K562 (cell line): ENCODE results near the gene OGT. TPM values are rescaled to one million over a fixed set of nuclear protein-coding genes. Genes with fewer than 3 reads are reported as not detected.

Experiments
- ATAC-seq: fragments of 200-7000 bp; cut with Tn5 transposase; 3 replicates; pipeline ENCODE4 v1.9.1; 2020; ENCODE audit warnings: moderate library complexity
- BruUV-seq: library from RNA; stranded (reverse); fragments of 400-500 nt; replicated peaks from 2 replicates; lab custom pipeline; 2021; lab: Mats Ljungman, UMichigan
- CTCF ChIA-PET: fragments of 300-600 bp; formaldehyde crosslinking; extraction: SDS; loops from one replicate; lab custom pipeline; 2021; ENCODE audit warnings: low intra/inter-chr PET ratio; lab: Yijun Ruan, JAX
- POLR2A ChIA-PET: fragments of 300-600, 350-650 bp; sonication (Branson Sonifier 250); formaldehyde crosslinking; extraction: SDS; loops from one replicate; lab custom pipeline; 2021; ENCODE audit warnings: antibody characterized with exemption, inconsistent platforms; lab: Yijun Ruan, JAX
- DNase-seq, 4 experiments: peaks; one replicate each; pipeline versions ENCODE4 v3.0.0 to v3.0.0-alpha.2; 2011 to 2018; ENCODE audit warnings: low spot score in 3 of 4, mixed read lengths in 3 of 4; ENCODE audit errors: extremely low read depth in 1 of 4
- FAIRE-seq: peaks from 2 replicates; lab custom pipeline; 2011; peaks lifted over from hg19 to GRCh38; lab: Jason Lieb, UNC
- H2AFZ ChIP-seq: 2 replicates; pipeline ENCODE4 v1.6.0; 2011; ENCODE audit warnings: low read depth, low read length, control low read depth, inconsistent platforms
- H3K27ac ChIP-seq: fragments of 200-600 bp; 3 replicates; pipeline ENCODE4 v1.8.0; 2011; ENCODE audit warnings: low read depth, mild to moderate bottlenecking, control low read depth, inconsistent platforms, low read length, moderate library complexity, mixed read lengths; ENCODE audit errors: extremely low read depth
- H3K27me3 ChIP-seq, 2 experiments: fragments of 300-600 bp in 1 of 2; 2 replicates in 1 of 2; 3 replicates in 1 of 2; pipeline versions ENCODE4 v1.6.0 to v1.8.0; 2011; ENCODE audit warnings: inconsistent platforms in 2 of 2, low read length in 2 of 2, mild to moderate bottlenecking in 1 of 2, mixed read lengths in 1 of 2, moderate library complexity in 1 of 2; ENCODE audit not compliant: control insufficient read depth in 2 of 2, insufficient read depth in 2 of 2
- H3K36me3 ChIP-seq: fragments of 300-600 bp; 3 replicates; pipeline ENCODE4 v1.8.0; 2011; ENCODE audit warnings: mild to moderate bottlenecking, low read length, inconsistent platforms; ENCODE audit not compliant: control insufficient read depth, insufficient read depth
- H3K4me1 ChIP-seq, 2 experiments: fragments of 200-600 bp in 1 of 2; replicated peaks in 1 of 2; 2 replicates in 1 of 2; 3 replicates in 1 of 2; pipeline versions ENCODE4 v1.5.1 to v1.8.0; 2011; ENCODE audit warnings: inconsistent platforms in 2 of 2, low read length in 2 of 2, mild to moderate bottlenecking in 1 of 2, mixed read lengths in 1 of 2, moderate library complexity in 1 of 2; ENCODE audit not compliant: control insufficient read depth in 2 of 2, insufficient read depth in 2 of 2
- H3K4me2 ChIP-seq: 2 replicates; pipeline ENCODE4 v1.6.1; 2011; ENCODE audit warnings: low read length, control low read depth, inconsistent platforms, mixed read lengths; ENCODE audit not compliant: insufficient read depth
- H3K4me3 ChIP-seq: fragments of 200-600 bp; sonication (generic), shearing (Covaris generic); 2 replicates; pipeline ENCODE4 v1.5.1; 2016; ENCODE audit warnings: control low read depth, inconsistent platforms
- H3K79me2 ChIP-seq: fragments of 200-600 bp; 3 replicates; pipeline ENCODE4 v1.8.0; 2011; ENCODE audit warnings: low read length, inconsistent platforms; ENCODE audit not compliant: control insufficient read depth, insufficient read depth
- H3K9ac ChIP-seq, 2 experiments: 2 replicates each; pipeline versions ENCODE4 v1.6.0 to v1.6.1; 2011; ENCODE audit warnings: low read depth in 2 of 2, low read length in 2 of 2, control low read depth in 1 of 2, inconsistent platforms in 1 of 2, mild to moderate bottlenecking in 1 of 2, mixed read lengths in 1 of 2; ENCODE audit not compliant: insufficient read depth in 1 of 2
- H3K9me1 ChIP-seq: one replicate; pipeline ENCODE4 v1.6.0; 2011; ENCODE audit warnings: inconsistent platforms, mild to moderate bottlenecking, low read length, moderate library complexity; ENCODE audit not compliant: control insufficient read depth, insufficient read depth
- H3K9me3 ChIP-seq: replicated peaks from 2 replicates; pipeline ENCODE4 v1.5.1; 2011; ENCODE audit warnings: low read depth, low read length, inconsistent platforms; ENCODE audit not compliant: control insufficient read depth, insufficient read depth
- H4K20me1 ChIP-seq: replicated peaks from 2 replicates; pipeline ENCODE4 v1.6.1; 2011; ENCODE audit warnings: low read length, inconsistent platforms, mixed read lengths; ENCODE audit not compliant: control insufficient read depth, insufficient read depth
- ATF3 ChIP-seq, 2 experiments: fragments of 450-650 bp in 1 of 2; sonication (generic) in 1 of 2; formaldehyde crosslinking in 1 of 2; IDR thresholded peaks in 1 of 2; conservative IDR thresholded peaks in 1 of 2; 2 replicates each; pipeline versions ENCODE4 v1.6.1 to v1.8.1; 2016 to 2023; ENCODE audit warnings: mild to moderate bottlenecking in 2 of 2, moderate library complexity in 2 of 2, inconsistent platforms in 1 of 2, missing genetic modification reagents in 1 of 2
- CBFA2T2 ChIP-seq: fragments of 450-650 bp; conservative IDR thresholded peaks from 2 replicates; pipeline ENCODE4 v1.6.1; 2017; ENCODE audit warnings: mild to moderate bottlenecking
- GTF2E2 ChIP-seq: fragments of 200-800 bp; sonication (Bioruptor generic); IDR thresholded peaks from 2 replicates; pipeline ENCODE4 v1.6.1; 2016; ENCODE audit warnings: missing genetic modification characterization, missing compliant biosample characterization
- LCOR ChIP-seq: sonication (generic); formaldehyde crosslinking; IDR thresholded peaks from 2 replicates; pipeline ENCODE4 v1.8.0; 2022; ENCODE audit warnings: mild to moderate bottlenecking, missing genetic modification reagents
- LEF1 ChIP-seq: fragments of 450-650 bp; IDR thresholded peaks from 2 replicates; pipeline ENCODE4 v1.6.1; 2016; ENCODE audit warnings: mild to moderate bottlenecking
- NCOR1 ChIP-seq: fragments of 450-650 bp; IDR thresholded peaks from 2 replicates; pipeline ENCODE4 v1.6.1; 2016; ENCODE audit warnings: mild to moderate bottlenecking, moderate library complexity
- NR2F6 ChIP-seq: fragments of 450-650 bp; formaldehyde crosslinking; IDR thresholded peaks from 2 replicates; pipeline ENCODE4 v1.4.0; 2020; ENCODE audit warnings: mild to moderate bottlenecking
- OTX1 ChIP-seq: fragments of 450-650 bp; formaldehyde crosslinking; IDR thresholded peaks from 2 replicates; pipeline ENCODE4 v1.4.0; 2022; ENCODE audit warnings: mild to moderate bottlenecking
- SIN3A ChIP-seq, 2 experiments: fragments of 150-350 bp in 1 of 2; IDR thresholded peaks; 2 replicates each; pipeline ENCODE4 v1.6.1; 2011 to 2016; ENCODE audit warnings: borderline replicate concordance in 2 of 2, low read depth in 2 of 2, low read length in 2 of 2, mild to moderate bottlenecking in 2 of 2, moderate library complexity in 2 of 2; ENCODE audit not compliant: control insufficient read depth in 1 of 2
- STAG1 ChIP-seq: sonication (generic); formaldehyde crosslinking; IDR thresholded peaks from 2 replicates; pipeline ENCODE4 v1.5.0; 2020; ENCODE audit warnings: missing genetic modification reagents, borderline replicate concordance
- ZNF239 ChIP-seq: fragments of 250-450 bp; sonication (Bioruptor Pico); IDR thresholded peaks from 2 replicates; pipeline ENCODE4 v1.4.0; 2020; ENCODE audit warnings: mild to moderate bottlenecking
- ZNF347 ChIP-seq: fragments of 450-650 bp; formaldehyde crosslinking; IDR thresholded peaks from 2 replicates; pipeline ENCODE4 v1.4.0; 2020; ENCODE audit warnings: low read depth, mild to moderate bottlenecking, moderate library complexity
- WGBS: fragments of 100-300 bp; shearing (Covaris generic); methylation state at CpG from one replicate; pipeline ENCODE4 v1.1.6; 2016; ENCODE audit warnings: low coverage, mixed read lengths; ENCODE audit not compliant: insufficient coverage; ENCODE audit errors: missing lambda C conversion rate; 5-methylcytosine and 5-hydroxymethylcytosine counted together
- in situ Hi-C: fragments of 300-500 bp; cut with MboI; formaldehyde crosslinking; loops from 4 replicates; pipeline ENCODE4 v1.15.0; 2018; ENCODE audit warnings: inconsistent platforms, mixed read lengths
- intact Hi-C: fragments of 100-400 bp; cut with micrococcal nuclease; formaldehyde crosslinking; loops from 2 replicates; pipeline ENCODE4 v1.14.2; 2022
- polyA plus RNA-seq, 8 experiments: library from polyadenylated mRNA; depleted of rRNA in 4 of 8; stranded (reverse) in 5 of 8; unstranded in 3 of 8; fragments of >200 nt; fragmentation: Nextera tagmentation in 2 of 8; fragmentation: Illumina TruSeq in 1 of 8; extraction: Ambion mirVana in 2 of 8; extraction: Trizol in 1 of 8; gene quantifications; 2 replicates each; pipeline versions ENCODE4 v1.2.1 to v1.2.3, GENCODE V29; 2011 to 2014; ENCODE audit warnings: inconsistent platforms in 1 of 8, missing spikeins in 1 of 8
- total RNA-seq, 7 experiments: library from RNA; depleted of rRNA in 6 of 7; stranded (reverse); fragments of >200 nt in 6 of 7; fragmentation: Illumina TruSeq in 2 of 7; extraction: Trizol in 2 of 7; gene quantifications; 2 replicates each; pipeline versions ENCODE4 v1.2.1 to v1.2.3, GENCODE V29; 2011 to 2021; ENCODE audit warnings: low replicate concordance in 1 of 7
- TF ChIP-seq, protein P1 (sequence below), 2 experiments: fragments of 200-800 bp in 1 of 2; sonication (Bioruptor generic) in 1 of 2; sonication (generic) in 1 of 2; formaldehyde crosslinking in 1 of 2; IDR thresholded peaks in 1 of 2; conservative IDR thresholded peaks in 1 of 2; 2 replicates each; pipeline versions ENCODE4 v1.5.0 to v1.6.1; 2016 to 2020; ENCODE audit warnings: missing compliant biosample characterization in 1 of 2, missing genetic modification characterization in 1 of 2, missing genetic modification reagents in 1 of 2
- TF ChIP-seq, protein P2 (sequence below): fragments of 450-650 bp; IDR thresholded peaks from 2 replicates; pipeline ENCODE4 v1.7.0; 2016; ENCODE audit warnings: borderline replicate concordance

Gene OGT
- total and polyA plus RNA-seq, 9 of the 15 experiments (the other 6 are each of a cell fraction or from before 2014, with no cell fraction given): 38.9 to 347 (median 117) TPM

DNA sequence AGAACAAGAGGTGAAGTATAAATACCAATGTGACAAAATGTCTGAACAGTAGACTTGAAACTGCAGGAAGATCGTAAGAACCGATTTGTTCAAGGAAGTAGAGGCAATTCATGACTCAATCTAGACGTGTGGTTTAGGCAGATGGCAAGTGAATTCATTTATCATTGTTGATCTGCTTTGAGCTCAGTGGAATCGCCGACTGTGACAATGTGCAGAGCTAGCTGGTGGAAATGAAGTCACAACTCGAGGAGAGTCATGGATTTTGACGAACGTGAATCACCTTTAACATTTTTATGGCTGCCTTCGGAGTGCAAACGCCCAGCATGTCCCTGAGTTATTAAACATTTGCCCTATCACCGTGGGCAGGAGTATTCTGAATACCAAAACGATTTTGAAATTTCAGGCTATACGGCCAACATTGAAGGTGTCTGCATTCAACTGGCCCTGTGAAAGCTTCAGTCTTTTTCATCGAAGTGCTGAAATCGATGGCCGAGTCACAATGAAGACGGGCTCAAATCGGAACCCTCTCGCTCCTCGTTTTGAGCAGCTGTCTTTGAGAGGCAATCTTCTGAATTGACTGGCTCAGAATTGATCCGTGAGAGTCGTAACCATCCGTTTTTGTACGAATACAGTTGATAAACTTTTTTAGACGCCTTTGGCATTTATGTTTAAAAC lies 689 bp upstream of the OGT start (continued):
- TF ChIP-seq ATF3 (IDR thresholded peaks at IDR 0.05) (peak; percentile 70), ATF3 (CRISPR knock-in tag; conservative IDR thresholded peaks at IDR 0.05) (no peak), GTF2E2 (tag) (no peak)
- TF ChIP-seq, protein P1, sequence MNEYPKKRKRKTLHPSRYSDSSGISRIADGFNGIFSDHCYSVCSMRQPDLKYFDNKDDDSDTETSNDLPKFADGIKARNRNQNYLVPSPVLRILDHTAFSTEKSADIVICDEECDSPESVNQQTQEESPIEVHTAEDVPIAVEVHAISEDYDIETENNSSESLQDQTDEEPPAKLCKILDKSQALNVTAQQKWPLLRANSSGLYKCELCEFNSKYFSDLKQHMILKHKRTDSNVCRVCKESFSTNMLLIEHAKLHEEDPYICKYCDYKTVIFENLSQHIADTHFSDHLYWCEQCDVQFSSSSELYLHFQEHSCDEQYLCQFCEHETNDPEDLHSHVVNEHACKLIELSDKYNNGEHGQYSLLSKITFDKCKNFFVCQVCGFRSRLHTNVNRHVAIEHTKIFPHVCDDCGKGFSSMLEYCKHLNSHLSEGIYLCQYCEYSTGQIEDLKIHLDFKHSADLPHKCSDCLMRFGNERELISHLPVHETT (CRISPR knock-in tag; conservative IDR thresholded peaks at IDR 0.05 in 1 of 2, IDR thresholded peaks at IDR 0.05 in 1 of 2): peak in 1 of 2 experiments; percentile 58; a peak in 1 of 4 replicates

- ATAC-seq: no peak; the same call in 2 of the 3 replicates
- peak in 3 of 4 experiments; percentile 22 to 26 (median 22) for DNase-seq
- peak overlapping the region; percentile 100 for H3K4me2 ChIP-seq
- peaks cover 35% of the 10 kb centered on the region for H4K20me1 ChIP-seq
- H3K36me3 ChIP-seq: peaks cover 23% of the 10 kb centered on the region
- H2AFZ ChIP-seq: peak overlapping the region; percentile 88
- CTCF ChIA-PET: no interaction called here
- in situ Hi-C loops (no loop called here), intact Hi-C loops (loop anchor here (5.0 kb wide), 1 partner anchor 81 kb away; no protein-coding TSS in a partner anchor)
- peaks cover 0 to 17% of the 10 kb centered on the region in 2 experiments; a peak in 3 of 5 replicates for H3K4me1 ChIP-seq
- peak overlapping the region; percentile 95 for H3K4me3 ChIP-seq
- H3K9ac ChIP-seq: peak overlapping the region; percentile 98 to 99
- H3K27ac ChIP-seq: peak overlapping the region; percentile 97
- H3K9me1 ChIP-seq: no peaks in the 10 kb centered on the region
- POLR2A ChIA-PET: interaction anchor here (1.0 to 5.3 kb wide), 10 partner anchors 8 to 168 kb away, joined by 3 to 52 read pairs (median 4); no protein-coding TSS in a partner anchor
- WGBS: 0% methylated on average over 8 of the region's 12 CpGs
- H3K79me2 ChIP-seq: peaks cover 62% of the 10 kb centered on the region
- FAIRE-seq: no peak
- H3K27me3 ChIP-seq: no peaks in the 10 kb centered on the region
- no TSS peak for BruUV-seq
- H3K9me3 ChIP-seq: peaks cover 2% of the 10 kb centered on the region; the same call in 1 of the 2 replicates
- TF ChIP-seq LEF1 (no peak), CBFA2T2 (no peak), ZNF239 (no peak), STAG1 (CRISPR knock-in tag) (no peak), SIN3A (IDR thresholded peaks at IDR 0.05; ENCODE audit: borderline replicate concordance in 2 of 2, control insufficient read depth in 1 of 2, low read depth in 2 of 2, low read length in 2 of 2) (peak in 1 of 2 experiments; percentile 44; a peak in 2 of 4 replicates), OTX1 (CRISPR knock-in tag) (no peak), ZNF347 (CRISPR knock-in tag) (no peak), NR2F6 (CRISPR knock-in tag) (no peak), NCOR1 (no peak), LCOR (no peak)
- TF ChIP-seq, protein P2, sequence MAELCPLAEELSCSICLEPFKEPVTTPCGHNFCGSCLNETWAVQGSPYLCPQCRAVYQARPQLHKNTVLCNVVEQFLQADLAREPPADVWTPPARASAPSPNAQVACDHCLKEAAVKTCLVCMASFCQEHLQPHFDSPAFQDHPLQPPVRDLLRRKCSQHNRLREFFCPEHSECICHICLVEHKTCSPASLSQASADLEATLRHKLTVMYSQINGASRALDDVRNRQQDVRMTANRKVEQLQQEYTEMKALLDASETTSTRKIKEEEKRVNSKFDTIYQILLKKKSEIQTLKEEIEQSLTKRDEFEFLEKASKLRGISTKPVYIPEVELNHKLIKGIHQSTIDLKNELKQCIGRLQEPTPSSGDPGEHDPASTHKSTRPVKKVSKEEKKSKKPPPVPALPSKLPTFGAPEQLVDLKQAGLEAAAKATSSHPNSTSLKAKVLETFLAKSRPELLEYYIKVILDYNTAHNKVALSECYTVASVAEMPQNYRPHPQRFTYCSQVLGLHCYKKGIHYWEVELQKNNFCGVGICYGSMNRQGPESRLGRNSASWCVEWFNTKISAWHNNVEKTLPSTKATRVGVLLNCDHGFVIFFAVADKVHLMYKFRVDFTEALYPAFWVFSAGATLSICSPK: no peak
These were observed 579 bp downstream of the OGT start for GRCh38 chrX:71533516-71533850.
